ENCODE measurements around the gene KRTAP9-9.
"Not testable (repeated sequence)": the region's sequence is repeated elsewhere in the genome, so short reads cannot be mapped to it uniquely, and the experiment has no call there.

The KRTAP9-9 gene

DNA sequence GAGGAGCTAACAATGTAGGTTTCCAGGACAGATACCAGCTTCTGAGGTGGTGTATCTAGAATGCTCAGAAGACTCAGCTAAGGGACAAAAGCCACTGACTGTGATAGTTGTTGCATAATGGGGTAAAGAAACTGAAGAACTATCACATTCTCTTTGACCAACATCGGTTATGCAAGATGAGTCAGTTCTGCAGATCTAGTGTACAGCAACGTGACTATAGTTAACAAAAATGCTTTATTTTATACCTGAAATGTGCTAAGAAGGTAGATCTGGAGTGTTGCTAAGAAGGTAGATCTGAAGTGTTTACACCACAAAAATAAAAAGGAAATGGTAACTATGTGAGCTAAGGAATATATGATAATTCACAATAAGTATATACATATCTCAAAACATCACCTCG is 12.5 kb downstream of the KRTAP9-9 start:
- DNase-seq: no peak

DNA sequence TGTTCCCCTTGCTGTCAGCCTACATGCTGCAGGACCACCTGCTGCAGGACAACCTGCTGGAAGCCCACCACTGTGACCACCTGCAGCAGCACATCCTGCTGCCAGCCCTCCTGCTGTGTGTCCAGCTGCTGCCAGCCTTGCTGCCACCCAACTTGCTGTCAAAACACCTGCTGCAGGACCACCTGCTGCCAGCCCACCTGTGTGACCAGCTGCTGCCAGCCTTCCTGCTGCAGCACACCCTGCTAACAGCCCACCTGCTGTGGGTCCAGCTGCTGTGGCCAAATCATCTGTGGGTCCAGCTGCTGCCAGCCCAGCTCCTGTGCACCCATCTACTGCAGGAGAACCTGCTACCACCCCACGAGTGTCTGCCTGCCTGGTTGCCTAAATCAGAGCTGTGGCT is 16.1 kb downstream of the KRTAP9-9 start:
- not testable (repeated sequence) for DNase-seq

DNA sequence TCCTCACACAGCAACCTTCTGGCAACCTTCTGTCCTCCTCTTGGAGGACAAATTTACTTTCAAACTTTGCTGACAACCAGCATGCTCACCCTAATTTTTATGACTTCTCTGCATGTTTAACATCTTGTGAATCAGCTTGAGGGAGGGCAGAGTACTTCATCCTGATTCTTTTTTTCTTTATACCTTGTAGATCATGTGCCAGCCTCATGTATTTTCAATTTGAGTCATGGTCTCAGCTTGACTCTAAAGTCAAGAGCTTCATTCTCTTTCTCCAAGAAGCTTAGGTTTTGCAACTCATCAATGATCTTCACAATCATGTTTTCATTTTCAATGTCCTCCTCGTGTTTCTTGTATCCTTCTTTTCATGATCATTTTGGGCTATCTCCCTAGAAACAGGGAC is 16.7 kb downstream of the KRTAP9-9 start:
- DNase-seq: no peak

DNA sequence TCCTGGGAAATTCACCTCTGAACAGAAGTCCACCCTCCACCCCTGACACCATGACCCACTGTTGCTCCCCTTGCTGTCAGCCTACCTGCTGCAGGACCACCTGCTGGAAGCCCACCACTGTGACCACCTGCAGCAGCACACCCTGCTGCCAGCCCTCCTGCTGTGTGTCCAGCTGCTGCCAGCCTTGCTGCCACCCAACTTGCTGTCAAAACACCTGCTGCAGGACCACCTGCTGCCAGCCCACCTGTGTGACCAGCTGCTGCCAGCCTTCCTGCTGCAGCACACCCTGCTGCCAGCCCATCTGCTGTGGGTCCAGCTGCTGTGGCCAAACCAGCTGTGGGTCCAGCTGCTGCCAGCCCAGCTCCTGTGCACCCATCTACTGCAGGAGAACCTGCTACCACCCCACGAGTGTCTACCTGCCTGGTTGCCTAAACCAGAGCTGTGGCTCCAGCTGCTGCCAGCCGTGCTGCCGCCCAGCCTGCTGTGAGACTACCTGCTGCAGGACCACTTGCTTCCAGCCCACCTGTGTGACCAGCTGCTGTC is 20.5 kb downstream of the KRTAP9-9 start, which contains the start of gene KRTAP9-7:
Gene KRTAP9-7 (plus strand): TSS at position 51 of the 543 bp plus-strand sequence. CDS start 0 bp downstream, at position 51.
- not testable (repeated sequence) for DNase-seq

DNA sequence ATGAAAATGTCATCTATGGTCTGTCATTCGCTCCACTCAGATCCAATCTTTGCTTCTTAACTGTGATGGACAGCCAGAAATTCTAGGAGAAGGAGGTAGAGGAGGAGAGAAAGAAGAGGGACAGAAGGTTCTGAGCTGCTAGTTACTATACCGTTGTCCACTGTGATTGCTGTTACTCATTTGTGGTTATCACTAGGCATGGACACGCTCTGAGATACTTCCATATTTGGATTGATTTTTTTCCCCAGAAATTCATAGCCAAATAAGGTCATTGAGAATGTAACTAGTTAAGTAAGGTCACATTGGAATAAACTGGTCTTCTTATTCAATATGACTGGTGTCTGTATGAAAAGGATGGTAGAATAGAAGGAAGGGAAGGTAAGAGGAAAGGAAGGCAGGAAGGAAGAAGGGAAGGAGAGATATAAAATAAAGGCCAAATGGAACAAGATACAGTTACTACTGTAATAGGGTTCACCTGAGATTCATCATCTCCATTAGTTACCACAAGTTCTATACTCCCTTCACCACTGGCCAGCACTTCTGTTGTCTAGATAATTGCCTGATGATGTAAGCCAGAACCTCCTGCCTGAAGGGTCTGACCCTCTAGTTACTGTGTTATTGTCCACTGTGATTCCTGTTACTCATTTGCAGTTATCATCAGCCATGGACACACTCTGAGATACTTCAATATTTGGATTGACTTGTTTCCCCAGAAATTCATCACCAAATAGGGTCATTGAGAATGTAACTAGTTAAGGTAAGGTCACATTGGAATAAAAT is 23.2 kb downstream of the KRTAP9-9 start:
- DNase-seq: no peak

DNA sequence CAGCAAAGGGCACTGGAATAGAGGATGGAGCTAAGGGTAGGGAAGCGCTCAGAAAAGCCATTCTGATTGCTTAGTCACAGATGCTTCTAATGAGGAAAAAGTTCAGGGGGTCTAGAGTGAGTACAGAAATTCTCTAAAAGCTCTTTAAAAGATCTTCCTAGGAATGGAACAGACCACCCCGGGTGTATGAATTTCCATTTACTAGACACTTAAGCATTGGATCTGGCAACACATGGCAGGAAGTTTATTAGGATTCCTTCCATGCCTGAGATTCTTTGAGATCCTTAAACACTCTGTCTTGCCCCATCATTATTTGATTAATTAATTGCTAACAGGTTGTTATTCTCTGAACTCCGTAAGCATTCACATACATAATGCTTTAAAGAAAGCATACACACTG is 28.9 kb downstream of the KRTAP9-9 start:
- no peak for DNase-seq

DNA sequence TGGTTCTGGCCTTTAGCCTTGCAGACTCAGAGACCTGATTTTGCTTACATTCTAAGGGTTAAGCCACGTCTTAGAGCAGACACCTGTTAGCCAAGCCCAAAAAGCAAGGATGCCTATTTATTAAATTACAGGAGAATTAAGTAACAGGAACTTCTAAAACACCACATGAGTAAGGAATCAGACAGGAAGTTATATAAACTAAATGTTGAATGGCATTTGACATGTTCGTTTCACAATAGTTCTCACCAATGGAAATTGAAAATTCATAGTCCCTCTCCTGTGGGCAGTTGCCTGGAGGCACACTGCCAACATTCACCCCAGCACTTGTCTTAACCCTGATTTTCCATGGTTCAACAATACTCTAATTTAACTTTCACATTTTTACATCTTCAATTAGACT is 29.4 kb downstream of the KRTAP9-9 start:
- DNase-seq: no peak

DNA sequence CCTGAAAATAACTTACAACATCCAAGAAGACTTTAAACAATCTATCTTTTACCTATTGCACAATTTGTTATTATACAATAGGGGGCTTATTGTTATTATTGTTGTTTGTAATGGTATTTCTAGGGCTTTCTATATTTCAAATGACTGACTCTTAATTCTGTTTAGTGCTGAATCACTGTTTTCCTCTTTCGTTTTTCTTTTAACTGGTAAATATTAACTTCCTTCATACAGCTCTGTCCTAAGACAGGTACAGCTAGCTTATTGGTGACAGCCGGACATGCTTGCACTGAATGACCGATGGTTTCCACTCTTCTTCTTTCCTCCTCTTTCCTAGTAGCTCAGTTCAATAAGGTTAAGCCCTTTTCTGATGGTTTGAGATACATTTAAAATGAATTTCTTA is 31.9 kb downstream of the KRTAP9-9 start:
- DNase-seq: no peak

DNA sequence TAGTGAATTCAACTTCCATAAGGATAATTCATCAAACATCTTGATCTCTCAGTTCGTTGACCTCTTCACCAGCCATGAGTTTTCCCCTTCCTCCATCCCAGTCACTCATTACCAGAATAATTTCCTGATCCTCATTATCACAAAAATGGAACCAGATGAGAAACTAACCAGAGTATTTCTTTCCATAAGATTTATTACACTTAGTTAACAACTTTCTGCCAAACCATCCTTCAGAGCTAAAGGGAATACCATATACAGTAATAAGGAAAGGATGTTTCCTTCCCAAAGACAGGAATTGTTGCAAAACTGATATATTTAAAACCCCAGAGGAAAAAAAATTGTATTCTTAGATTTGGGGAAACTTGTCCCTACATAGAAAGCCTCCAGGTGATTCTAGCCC is 38.8 kb downstream of the KRTAP9-9 start:
- DNase-seq: no peak

DNA sequence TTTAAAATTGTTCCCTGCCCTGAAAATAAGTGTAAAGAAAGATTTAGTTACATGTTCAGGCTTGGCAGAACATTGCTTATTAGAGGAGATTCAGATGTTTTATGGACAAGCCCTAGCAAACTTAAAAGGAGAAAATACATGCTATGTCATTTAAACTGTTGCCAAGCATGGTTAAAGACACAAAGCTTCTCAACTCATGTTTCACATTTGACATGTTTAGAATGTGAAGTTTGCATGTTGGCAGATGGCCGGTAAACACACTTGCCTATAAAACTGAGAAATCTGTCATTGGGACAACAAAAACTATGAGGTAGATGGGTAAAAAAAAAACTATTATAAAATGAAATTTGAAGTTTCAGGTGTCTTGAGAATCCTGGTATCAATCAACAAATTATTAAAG is 41.7 kb downstream of the KRTAP9-9 start:
- no peak for DNase-seq

DNA sequence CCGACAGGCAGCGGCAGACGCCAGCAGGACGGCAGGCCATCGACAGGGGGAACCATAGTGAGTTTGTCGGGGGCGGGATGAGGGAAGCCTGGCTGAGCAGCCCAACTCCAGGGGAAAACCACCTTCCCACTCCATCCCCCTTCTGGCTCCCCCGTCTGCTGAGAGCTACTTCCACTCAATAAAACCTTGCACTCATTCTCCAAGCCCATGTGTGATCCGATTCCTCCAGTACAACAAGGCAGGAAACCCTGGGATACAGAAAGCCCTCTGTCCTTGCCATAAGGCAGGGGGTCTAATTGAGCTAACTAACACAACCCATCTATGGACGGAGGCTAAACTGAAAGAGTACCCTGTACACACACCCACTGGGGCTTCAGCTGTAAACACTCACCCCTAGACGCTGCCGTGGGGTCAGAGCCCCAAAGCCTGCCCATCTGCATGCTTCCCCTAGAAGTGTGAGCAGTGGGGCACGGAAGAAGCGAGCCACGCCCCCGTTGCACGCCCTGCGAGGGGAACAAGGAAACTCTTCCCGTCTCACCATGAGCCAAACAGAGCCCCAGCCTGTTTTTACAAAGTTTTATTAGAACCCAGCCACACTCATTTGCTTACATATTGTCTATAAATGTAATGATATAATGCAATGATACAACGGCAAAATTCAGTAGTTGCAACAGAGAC is 43.4 kb downstream of the KRTAP9-9 start:
- DNase-seq: no peak

DNA sequence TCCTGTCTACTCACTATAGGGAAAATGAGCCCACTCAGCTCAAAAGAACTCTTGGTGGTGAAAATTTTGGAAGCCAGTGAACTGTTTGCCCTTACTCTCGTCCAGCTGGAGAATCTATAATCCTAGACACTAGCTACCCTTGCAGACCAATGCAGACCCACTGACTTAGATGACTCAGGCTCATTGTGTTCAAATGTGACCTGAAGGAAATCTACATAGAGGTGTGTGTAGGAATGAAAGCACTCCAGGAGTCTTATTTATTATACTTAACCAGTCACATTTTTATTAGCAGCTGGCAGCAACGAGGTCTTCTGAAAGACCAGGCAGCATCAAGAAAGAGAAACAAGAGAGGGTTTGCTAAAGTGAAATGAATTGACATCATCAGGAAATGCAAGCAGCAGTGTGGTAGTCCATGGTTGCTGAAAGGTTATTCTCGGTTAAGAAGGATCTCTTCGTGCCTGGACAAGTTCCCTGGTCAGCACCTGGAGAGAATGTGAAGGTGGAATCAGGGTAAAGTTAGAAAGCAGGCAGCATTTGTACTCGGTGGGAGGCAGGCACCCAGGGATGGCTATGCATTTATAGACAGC is 46.1 kb downstream of the KRTAP9-9 start:
- no peak for DNase-seq

DNA sequence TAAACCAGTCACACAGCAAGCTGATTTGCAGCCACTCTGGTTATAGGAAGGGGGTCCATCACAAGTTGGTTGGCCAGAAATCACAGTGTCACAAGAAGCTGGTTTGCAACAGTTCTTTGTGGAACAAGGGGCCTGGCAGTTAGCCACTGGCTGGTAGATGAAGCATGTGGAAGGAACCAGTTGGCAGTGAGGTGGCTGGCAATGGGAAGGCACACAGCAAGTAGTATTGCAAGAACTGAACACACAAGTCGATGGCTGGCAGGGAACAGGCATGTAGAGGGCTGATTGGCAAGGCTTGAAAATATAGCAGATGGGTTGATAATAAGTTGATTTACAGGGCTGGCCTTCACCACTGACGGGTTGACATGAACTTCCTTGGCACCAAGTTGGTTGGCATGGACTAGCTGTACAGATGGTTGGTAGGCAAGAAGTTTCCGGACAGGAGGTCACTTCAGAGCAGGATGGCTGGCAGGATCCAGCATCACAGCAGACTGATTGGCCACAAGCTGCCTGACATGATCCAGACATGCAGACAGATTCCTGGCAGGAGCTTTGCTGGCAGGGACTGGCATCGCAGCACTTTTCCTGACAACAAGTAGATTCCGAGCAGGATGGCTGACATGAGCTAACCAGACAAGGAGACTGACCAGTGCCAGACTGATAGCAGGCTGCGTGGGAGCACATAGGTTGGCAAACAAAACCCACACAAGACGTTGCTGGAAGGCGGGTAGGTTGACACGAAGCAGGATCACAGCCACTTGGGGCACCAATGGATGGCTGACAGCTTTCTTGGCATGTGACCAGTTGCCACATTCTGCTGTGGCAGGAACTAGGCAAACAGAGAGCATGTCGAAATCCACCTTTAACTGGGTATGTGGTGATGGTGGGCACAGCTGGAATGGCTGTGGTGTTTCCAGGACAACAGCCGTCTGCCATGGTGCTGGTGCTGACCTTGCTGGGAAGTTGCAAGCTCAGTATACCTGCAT is 47.0 kb downstream of the KRTAP9-9 start, which contains the start of gene KRTAP29-1:
Gene KRTAP29-1 (minus strand): TSS at position 936 of the 986 bp plus-strand sequence. CDS start 0 bp downstream, at position 936.
- no peak for DNase-seq

DNA sequence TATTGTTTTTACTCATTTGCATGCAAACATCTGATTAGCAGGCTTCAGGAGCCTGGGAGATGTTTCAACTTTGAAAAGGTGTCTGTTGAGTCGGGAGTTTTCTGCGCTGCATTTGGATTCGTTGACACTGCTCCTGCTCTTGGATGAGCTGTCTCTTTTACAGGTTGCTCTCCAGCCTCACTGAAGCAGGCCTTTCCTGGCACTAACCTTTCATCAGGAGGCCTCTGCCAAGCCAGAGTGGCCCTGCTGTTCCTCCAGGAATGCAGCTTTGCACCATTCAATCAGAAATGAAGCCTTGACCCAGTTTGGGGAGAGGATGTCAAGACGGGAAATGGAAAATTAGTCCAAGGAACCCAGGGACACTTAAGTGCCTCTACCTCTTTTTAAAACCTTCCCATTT is 47.8 kb downstream of the KRTAP9-9 start:
- no peak for DNase-seq

DNA sequence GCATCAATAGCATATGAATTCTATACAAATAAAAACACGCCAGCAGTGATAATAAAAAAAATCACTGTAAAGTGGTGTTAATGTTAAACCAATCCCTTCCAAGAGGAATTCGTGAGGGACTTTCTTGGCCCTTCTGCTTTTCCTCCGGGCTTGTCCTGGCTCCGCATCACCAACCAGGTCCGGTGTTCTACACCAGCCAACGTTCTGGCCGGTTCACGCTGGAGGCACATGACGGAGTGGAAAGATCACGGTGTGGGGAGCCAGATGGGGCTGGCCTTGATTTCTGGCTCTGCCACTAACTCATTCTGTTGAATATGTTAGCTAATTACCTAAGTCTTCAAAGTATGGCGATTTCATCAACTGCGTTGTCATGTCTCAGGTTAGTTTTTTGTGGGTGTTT is 48.9 kb downstream of the KRTAP9-9 start:
- DNase-seq: no peak

Data from activated CD4-positive, alpha-beta T cell treated with anti-CD3 and anti-CD28 coated beads, Interleukin-2, amount 50 U/mL, for 48 hours (primary cell).